ENCODE measurements around the gene PITPNB. TPM values are rescaled to one million over a fixed set of nuclear protein-coding genes. Genes with fewer than 3 reads are reported as not detected.

Gene PITPNB
- total RNA-seq, 1 donor from 2014 or later = 58.6 TPM

GRCh38 chr22:27959335-27960090 is 40.5 kb upstream of the PITPNB start:
- Histone ChIP-seq H3K27me3 (ENCODE audit: low read depth) (no peaks in the 10 kb centered on the region), H3K9me3 (no peaks in the 10 kb centered on the region), H3K36me3 (no peaks in the 10 kb centered on the region), H3K4me3 (no peak overlapping the region), H3K27ac (no peak overlapping the region), H3K4me1 (no peaks in the 10 kb centered on the region)
- no peak for ATAC-seq
- TF ChIP-seq CTCF (IDR thresholded peaks at IDR 0.05) = no peak
- DNase-seq = no peak
- intact Hi-C loops (cut with DNase I) = no loop called here

GRCh38 chr22:27952779-27953178 is 33.7 kb upstream of the PITPNB start:
- DNase-seq (no peak), ATAC-seq (peak in 1 of 2 donors; percentile 19)
- H3K27me3 ChIP-seq (ENCODE audit: low read depth) = no peaks in the 10 kb centered on the region
- H3K9me3 ChIP-seq = no peaks in the 10 kb centered on the region
- no peak overlapping the region for H3K4me3 ChIP-seq
- no peaks in the 10 kb centered on the region for H3K36me3 ChIP-seq
- intact Hi-C loops (cut with DNase I) = no loop called here
- no peak overlapping the region for H3K27ac ChIP-seq
- H3K4me1 ChIP-seq = peaks cover 12% of the 10 kb centered on the region
- TF ChIP-seq CTCF (IDR thresholded peaks at IDR 0.05) = no peak

GRCh38 chr22:27952091-27952490 is 33.0 kb upstream of the PITPNB start:
- ATAC-seq (no peak), DNase-seq (no peak)
- TF ChIP-seq CTCF (IDR thresholded peaks at IDR 0.05) = no peak
- Histone ChIP-seq H3K36me3 (no peaks in the 10 kb centered on the region), H3K9me3 (no peaks in the 10 kb centered on the region), H3K4me3 (no peak overlapping the region), H3K27me3 (ENCODE audit: low read depth) (no peaks in the 10 kb centered on the region), H3K27ac (no peak overlapping the region), H3K4me1 (peaks cover 12% of the 10 kb centered on the region)
- intact Hi-C loops (cut with DNase I) = no loop called here

GRCh38 chr22:27949421-27949820 is 30.4 kb upstream of the PITPNB start:
- Histone ChIP-seq H3K36me3 (no peaks in the 10 kb centered on the region), H3K9me3 (no peaks in the 10 kb centered on the region), H3K27me3 (ENCODE audit: low read depth) (no peaks in the 10 kb centered on the region), H3K27ac (no peak overlapping the region), H3K4me3 (no peak overlapping the region), H3K4me1 (peaks cover 12% of the 10 kb centered on the region)
- intact Hi-C loops (cut with DNase I) = no loop called here
- no peak for TF ChIP-seq CTCF (IDR thresholded peaks at IDR 0.05)
- ATAC-seq = no peak
- DNase-seq = no peak

GRCh38 chr22:27948569-27948968 is 29.5 kb upstream of the PITPNB start:
- H3K27ac ChIP-seq = no peak overlapping the region
- no peaks in the 10 kb centered on the region for H3K27me3 ChIP-seq (ENCODE audit: low read depth)
- intact Hi-C loops (cut with DNase I) = no loop called here
- no peak for ATAC-seq
- H3K4me3 ChIP-seq = no peak overlapping the region
- no peak for DNase-seq
- no peak for TF ChIP-seq CTCF (IDR thresholded peaks at IDR 0.05)
- H3K4me1 ChIP-seq = peaks cover 12% of the 10 kb centered on the region
- H3K9me3 ChIP-seq = no peaks in the 10 kb centered on the region
- H3K36me3 ChIP-seq = no peaks in the 10 kb centered on the region
